ENCODE results near the gene CD209.

The CD209 gene

GRCh38 chr19:7737215-7737614 lies 10.1 kb downstream of the CD209 start:
- H3K4me1 Mint-ChIP-seq = peaks cover 17% of the 10 kb centered on the region
- H3K27ac Mint-ChIP-seq = no peak overlapping the region
- DNase-seq = no peak
- no peaks in the 10 kb centered on the region for H3K9me3 Mint-ChIP-seq
- H3K27me3 Mint-ChIP-seq = peaks cover 37% of the 10 kb centered on the region
- H3K36me3 Mint-ChIP-seq (ENCODE audit: low read depth) = no peaks in the 10 kb centered on the region
- no peak overlapping the region for H3K4me3 Mint-ChIP-seq
- no peak for ATAC-seq

- DNase-seq (no peak), ATAC-seq (no peak)
- H3K4me3 Mint-ChIP-seq = no peak overlapping the region
- no peaks in the 10 kb centered on the region for H3K36me3 Mint-ChIP-seq (ENCODE audit: low read depth)
- H3K27me3 Mint-ChIP-seq = peaks cover 42% of the 10 kb centered on the region
- peaks cover 17% of the 10 kb centered on the region for H3K4me1 Mint-ChIP-seq
- no peaks in the 10 kb centered on the region for H3K9me3 Mint-ChIP-seq
- no peak overlapping the region for H3K27ac Mint-ChIP-seq
Measured at GRCh38 chr19:7736148-7736547, 11.2 kb downstream of the CD209 start.

DNA sequence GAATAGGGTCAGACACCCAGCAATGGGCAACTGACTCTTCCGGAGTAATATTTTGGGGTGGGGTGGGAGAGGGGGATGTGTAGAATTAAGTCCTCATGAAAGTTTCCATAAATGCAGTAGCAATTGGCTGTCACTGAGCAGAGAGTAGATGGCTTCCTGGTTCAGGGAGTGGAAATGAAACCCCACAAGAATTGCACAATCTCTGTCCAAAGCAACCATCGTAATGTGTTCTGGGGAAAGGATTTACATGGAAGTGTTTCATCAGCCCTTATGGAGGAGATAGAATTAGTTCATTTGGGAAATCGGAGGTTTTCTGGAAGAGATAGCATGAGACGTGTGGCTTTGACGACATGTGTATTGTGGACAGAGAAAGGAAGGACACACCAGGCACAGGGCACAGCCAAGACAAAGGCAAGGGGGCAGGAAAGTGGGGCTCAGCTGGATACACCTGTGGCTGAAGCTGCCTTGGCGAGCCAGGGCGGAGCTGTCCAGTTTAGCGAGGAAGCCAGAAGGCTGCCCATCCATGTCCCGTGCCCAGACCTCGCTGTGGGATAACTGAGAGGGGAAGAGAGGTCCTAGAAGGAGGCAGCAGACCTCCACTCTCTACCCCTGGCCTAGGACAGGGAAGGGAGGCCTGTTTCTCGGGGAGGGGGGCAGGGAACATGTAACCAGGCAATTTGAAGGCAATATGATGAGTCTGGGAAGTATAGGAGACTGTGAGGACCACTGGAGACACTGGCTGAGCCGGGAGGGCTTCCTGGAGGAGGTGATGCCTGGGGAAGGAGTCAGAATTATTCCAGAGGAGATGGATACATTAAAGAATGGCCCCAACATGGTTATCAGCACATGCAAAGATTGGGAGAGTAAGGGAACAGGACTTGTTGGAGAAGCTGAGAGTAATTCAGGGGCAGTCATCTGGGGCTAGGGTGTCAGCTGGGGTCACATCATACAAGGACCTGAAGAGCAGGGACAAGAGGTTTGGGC lies 12.8 kb downstream of the CD209 start:
- no peaks in the 10 kb centered on the region for H3K9me3 Mint-ChIP-seq
- H3K4me1 Mint-ChIP-seq = peaks cover 25% of the 10 kb centered on the region
- ATAC-seq = no peak
- no peak overlapping the region for H3K27ac Mint-ChIP-seq
- DNase-seq = no peak
- H3K4me3 Mint-ChIP-seq = no peak overlapping the region
- peaks cover 38% of the 10 kb centered on the region for H3K27me3 Mint-ChIP-seq
- no peaks in the 10 kb centered on the region for H3K36me3 Mint-ChIP-seq (ENCODE audit: low read depth)

DNA sequence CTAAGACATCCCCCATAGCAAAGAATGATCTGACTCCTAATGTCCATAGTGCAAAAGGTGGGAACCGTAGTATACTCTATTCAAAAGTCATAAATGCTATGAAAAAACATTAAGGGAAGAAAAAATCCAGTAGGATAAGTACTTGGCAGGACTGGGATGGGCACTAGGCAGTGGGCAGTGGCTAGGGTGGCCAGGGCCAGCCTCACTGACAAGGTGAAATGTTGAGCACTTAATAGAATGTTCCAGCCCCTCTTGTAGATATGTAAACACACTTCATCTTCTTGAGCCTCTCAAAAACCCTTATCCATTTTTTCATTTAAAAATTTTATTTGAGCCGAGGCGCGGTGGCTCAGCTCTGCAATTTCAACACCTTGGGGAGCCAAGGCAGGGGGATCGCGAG lies 14.0 kb downstream of the CD209 start:
- H3K9me3 Mint-ChIP-seq = no peaks in the 10 kb centered on the region
- H3K36me3 Mint-ChIP-seq (ENCODE audit: low read depth) = no peaks in the 10 kb centered on the region
- peaks cover 28% of the 10 kb centered on the region for H3K4me1 Mint-ChIP-seq
- no peak for ATAC-seq
- H3K27ac Mint-ChIP-seq = no peak overlapping the region
- H3K27me3 Mint-ChIP-seq = peaks cover 49% of the 10 kb centered on the region
- no peak for DNase-seq
- no peak overlapping the region for H3K4me3 Mint-ChIP-seq

DNA sequence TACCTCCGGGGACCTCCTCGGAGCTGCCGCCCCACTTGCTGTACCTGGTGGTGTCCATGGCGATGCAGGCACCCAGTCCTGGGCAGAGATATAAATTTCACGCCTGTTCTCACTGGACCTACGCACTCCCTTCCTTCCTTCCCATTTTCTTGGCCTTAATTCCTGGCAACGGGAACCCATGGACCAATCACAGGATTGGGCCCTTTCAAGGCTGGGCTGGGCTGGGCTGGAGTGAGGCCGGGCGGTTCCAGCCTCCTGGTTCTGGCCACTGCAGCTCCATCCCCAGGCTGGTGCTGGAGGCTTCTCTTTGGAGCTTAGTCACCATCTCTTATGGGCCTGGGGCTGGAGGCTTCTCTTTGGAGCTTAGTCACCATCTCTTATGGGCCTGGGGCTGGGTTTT lies 15.3 kb downstream of the CD209 start, which contains the start of gene CLEC4G:
Gene CLEC4G, minus strand, starts transcription at position 66 of the 400 bp plus-strand sequence. Its CDS starts 8 bp downstream, at position 58.
- H3K27ac Mint-ChIP-seq = no peak within 1 kb of the TSS
- peaks cover 57% of the 10 kb centered on the region for H3K27me3 Mint-ChIP-seq
- H3K4me1 Mint-ChIP-seq = peaks cover 17% of the 10 kb centered on the region
- no peaks in the 10 kb centered on the region for H3K9me3 Mint-ChIP-seq
- H3K36me3 Mint-ChIP-seq (ENCODE audit: low read depth) = no peaks in the 10 kb centered on the region
- H3K4me3 Mint-ChIP-seq = no peak within 1 kb of the TSS
- DNase-seq (no peak), ATAC-seq (no peak)

DNA sequence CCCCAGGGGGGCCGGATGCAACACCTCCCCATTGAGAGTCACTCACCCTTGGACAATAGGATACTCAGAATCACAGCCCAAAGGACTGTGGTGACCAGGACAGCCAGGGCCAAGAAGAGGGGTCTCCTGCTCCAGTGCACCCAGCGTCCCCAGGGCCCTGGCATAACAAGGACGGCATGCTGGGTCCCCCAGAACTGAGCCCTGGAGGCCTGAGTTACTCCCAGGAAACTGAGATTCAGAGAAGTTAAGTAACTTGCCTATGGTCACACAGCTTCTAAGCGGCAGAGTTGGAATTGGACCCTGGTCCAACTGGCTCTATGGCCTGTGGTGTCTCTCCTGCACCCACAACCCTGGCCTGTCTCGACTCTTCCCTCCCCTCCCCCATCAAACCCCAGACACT lies 15.7 kb downstream of the CD209 start:
- H3K36me3 Mint-ChIP-seq (ENCODE audit: low read depth) = no peaks in the 10 kb centered on the region
- no peaks in the 10 kb centered on the region for H3K9me3 Mint-ChIP-seq
- DNase-seq = no peak
- peaks cover 59% of the 10 kb centered on the region for H3K27me3 Mint-ChIP-seq
- no peak overlapping the region for H3K4me3 Mint-ChIP-seq
- H3K4me1 Mint-ChIP-seq = peaks cover 17% of the 10 kb centered on the region
- no peak overlapping the region for H3K27ac Mint-ChIP-seq
- no peak for ATAC-seq

DNA sequence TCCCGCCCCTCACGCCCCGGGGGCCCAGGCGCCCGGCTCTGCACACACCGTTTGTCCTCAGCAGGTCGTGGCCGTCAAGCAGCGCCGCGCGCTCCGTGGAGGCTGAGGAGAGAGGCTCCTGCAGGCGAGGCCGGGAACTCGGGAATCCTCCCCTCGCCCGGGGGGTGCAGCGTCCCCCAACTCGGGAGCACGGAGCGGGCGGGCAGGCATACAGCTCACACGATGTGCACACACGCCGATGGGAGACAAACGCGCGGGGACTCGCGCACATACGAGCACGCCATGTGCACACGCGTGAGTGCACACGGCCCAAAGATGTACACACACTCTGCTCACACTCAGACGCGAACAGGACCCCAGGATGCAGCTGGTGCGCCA lies 16.1 kb downstream of the CD209 start:
- Mint-ChIP-seq H3K4me3 (no peak overlapping the region), H3K36me3 (ENCODE audit: low read depth) (no peaks in the 10 kb centered on the region), H3K4me1 (peaks cover 17% of the 10 kb centered on the region), H3K27me3 (peaks cover 57% of the 10 kb centered on the region), H3K27ac (no peak overlapping the region), H3K9me3 (no peaks in the 10 kb centered on the region)
- DNase-seq = no peak
- no peak for ATAC-seq

- Mint-ChIP-seq H3K9me3 (no peaks in the 10 kb centered on the region), H3K27me3 (peaks cover 56% of the 10 kb centered on the region), H3K36me3 (ENCODE audit: low read depth) (no peaks in the 10 kb centered on the region), H3K4me3 (no peak overlapping the region), H3K4me1 (peaks cover 19% of the 10 kb centered on the region), H3K27ac (no peak overlapping the region)
- DNase-seq (no peak), ATAC-seq (no peak)
Measured at GRCh38 chr19:7730286-7731217, 16.8 kb downstream of the CD209 start.

GRCh38 chr19:7729831-7730285 lies 17.5 kb downstream of the CD209 start:
- no peak for ATAC-seq
- no peaks in the 10 kb centered on the region for H3K36me3 Mint-ChIP-seq (ENCODE audit: low read depth)
- no peaks in the 10 kb centered on the region for H3K9me3 Mint-ChIP-seq
- no peak for DNase-seq
- H3K4me1 Mint-ChIP-seq = peaks cover 19% of the 10 kb centered on the region
- H3K27ac Mint-ChIP-seq = no peak overlapping the region
- no peak overlapping the region for H3K4me3 Mint-ChIP-seq
- H3K27me3 Mint-ChIP-seq = peaks cover 50% of the 10 kb centered on the region

- Mint-ChIP-seq H3K9me3 (no peaks in the 10 kb centered on the region), H3K36me3 (ENCODE audit: low read depth) (no peaks in the 10 kb centered on the region), H3K27ac (no peak overlapping the region), H3K27me3 (peaks cover 46% of the 10 kb centered on the region), H3K4me1 (peaks cover 17% of the 10 kb centered on the region), H3K4me3 (no peak overlapping the region)
- no peak for DNase-seq
- no peak for ATAC-seq
Measured at GRCh38 chr19:7729211-7729610, 18.1 kb downstream of the CD209 start.

- Mint-ChIP-seq H3K4me1 (peaks cover 24% of the 10 kb centered on the region), H3K36me3 (ENCODE audit: low read depth) (no peaks in the 10 kb centered on the region), H3K4me3 (no peak overlapping the region), H3K27me3 (peaks cover 35% of the 10 kb centered on the region), H3K9me3 (no peaks in the 10 kb centered on the region), H3K27ac (no peak overlapping the region)
- ATAC-seq (no peak), DNase-seq (no peak)
Measured at GRCh38 chr19:7725791-7726190, 21.5 kb downstream of the CD209 start.

DNA sequence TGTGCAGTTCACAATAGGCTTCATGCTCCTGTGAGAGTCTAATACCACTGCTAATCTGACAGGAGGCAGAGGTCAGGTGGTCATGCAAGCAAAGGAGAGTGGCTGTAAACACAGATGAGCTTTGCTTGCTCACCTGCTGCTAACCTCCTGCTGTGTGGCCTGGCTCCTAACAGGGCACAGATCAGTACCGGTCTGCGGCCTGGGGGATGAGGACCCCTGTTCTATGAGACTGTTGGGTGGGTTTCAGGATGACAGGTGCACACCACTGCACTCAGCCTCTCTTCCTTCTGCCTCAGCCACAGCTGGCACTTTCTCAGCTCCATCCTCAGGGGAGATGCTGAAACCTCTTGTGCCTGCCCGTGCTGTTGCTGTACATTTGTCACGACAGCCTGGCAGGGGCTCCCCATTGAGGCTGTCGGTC lies 25.1 kb downstream of the CD209 start:
- peaks cover 26% of the 10 kb centered on the region for H3K4me1 Mint-ChIP-seq
- H3K36me3 Mint-ChIP-seq (ENCODE audit: low read depth) = no peaks in the 10 kb centered on the region
- H3K4me3 Mint-ChIP-seq = no peak overlapping the region
- no peak for DNase-seq
- no peak for ATAC-seq
- no peaks in the 10 kb centered on the region for H3K9me3 Mint-ChIP-seq
- peaks cover 4% of the 10 kb centered on the region for H3K27me3 Mint-ChIP-seq
- no peak overlapping the region for H3K27ac Mint-ChIP-seq

DNA sequence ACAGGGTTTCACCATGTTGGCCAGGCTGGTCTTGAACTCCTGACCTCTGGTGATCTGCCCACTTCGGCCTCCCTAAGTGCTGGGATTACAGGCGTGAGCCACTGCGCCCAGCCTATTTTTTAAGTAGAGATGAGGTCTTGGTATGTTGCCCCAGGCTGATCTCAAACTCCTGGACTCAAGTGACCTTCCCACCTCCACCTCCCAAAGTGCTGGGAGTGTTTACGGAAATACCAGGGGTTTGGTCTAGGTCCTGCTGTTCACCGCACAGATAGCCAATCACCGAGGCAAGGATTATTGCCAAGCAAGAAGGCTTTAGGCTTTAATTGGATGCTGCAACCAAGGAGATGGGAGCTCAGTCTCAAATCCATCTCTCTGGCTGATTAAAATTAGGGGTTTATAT lies 27.0 kb downstream of the CD209 start:
- H3K27ac Mint-ChIP-seq = no peak overlapping the region
- ATAC-seq (no peak), DNase-seq (no peak)
- H3K27me3 Mint-ChIP-seq = no peaks in the 10 kb centered on the region
- peaks cover 7% of the 10 kb centered on the region for H3K9me3 Mint-ChIP-seq
- H3K4me1 Mint-ChIP-seq = peaks cover 33% of the 10 kb centered on the region
- peaks cover 8% of the 10 kb centered on the region for H3K36me3 Mint-ChIP-seq (ENCODE audit: low read depth)
- H3K4me3 Mint-ChIP-seq = no peak overlapping the region

DNA sequence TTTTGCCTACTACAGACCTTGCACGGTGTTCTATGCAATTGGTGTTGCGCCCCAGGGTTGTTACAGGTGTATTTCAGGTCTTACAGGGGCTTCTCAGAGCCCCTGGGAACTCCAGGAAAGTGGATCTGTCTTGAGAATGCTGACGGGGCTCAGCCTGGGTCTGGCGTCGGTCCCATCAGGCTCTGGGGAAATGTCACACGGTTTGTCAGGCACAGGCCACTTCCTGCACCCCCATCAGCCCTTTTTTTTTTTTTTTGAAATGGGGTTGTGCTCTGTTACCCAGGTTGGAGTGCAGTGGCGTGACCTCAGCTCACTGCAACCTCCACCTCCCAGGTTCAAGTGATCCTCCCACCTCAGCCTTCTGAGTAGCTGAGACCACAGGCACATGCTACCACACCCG lies 28.7 kb downstream of the CD209 start:
- Mint-ChIP-seq H3K36me3 (ENCODE audit: low read depth) (peaks cover 8% of the 10 kb centered on the region), H3K9me3 (peaks cover 7% of the 10 kb centered on the region), H3K27me3 (no peaks in the 10 kb centered on the region), H3K27ac (peak overlapping the region; percentile 37), H3K4me3 (no peak overlapping the region), H3K4me1 (peaks cover 49% of the 10 kb centered on the region)
- ATAC-seq (peak; percentile 20), DNase-seq (no peak)

Measured in activated naive CD8-positive, alpha-beta T cell treated with anti-CD3 and anti-CD28 coated beads, Interleukin-2, amount 50 U/mL, for 24 hours (primary cell).